Transverse colon (tissue), 4 donors: ENCODE measurements around the gene CYSRT1.

Source experiments
- CTCF ChIP-seq, 5 experiments: fragments of 200-600 bp in 3 of 5; fragments of 450-650 bp in 2 of 5; sonication (generic) in 3 of 5; IDR thresholded peaks; 1 replicate in 2 of 5; 2 replicates in 3 of 5; pipeline ENCODE4 v1.5.1; 2016 to 2017; ENCODE audit warnings: antibody characterized with exemption in 5 of 5, inconsistent platforms in 3 of 5, mild to moderate bottlenecking in 2 of 5, moderate library complexity in 1 of 5
- EP300 ChIP-seq: sonication (generic); formaldehyde crosslinking; IDR thresholded peaks from one replicate; pipeline ENCODE4 v1.6.1; 2017; ENCODE audit warnings: antibody characterized with exemption, low read depth
- POLR2A ChIP-seq: fragments of 450-650 bp; IDR thresholded peaks from one replicate; pipeline ENCODE4 v1.6.1; 2016; ENCODE audit warnings: antibody characterized with exemption, mild to moderate bottlenecking, moderate library complexity
- POLR2AphosphoS5 ChIP-seq, 3 donors: sonication (generic); formaldehyde crosslinking; IDR thresholded peaks; one replicate each; pipeline ENCODE4 v1.6.1; 2016; ENCODE audit warnings: antibody characterized with exemption in 3 of 3

GRCh38 chr9:137185921-137186320 is 39.1 kb upstream of the CYSRT1 start:
- TF ChIP-seq CTCF (IDR thresholded peaks at IDR 0.05) (no peak), POLR2AphosphoS5 (IDR thresholded peaks at IDR 0.05) (no peak), POLR2A (no peak), EP300 (no peak)
